Naive thymus-derived CD4-positive, alpha-beta T cell (primary cell): ENCODE data around the gene ZBTB7C. TPM values are rescaled to one million over a fixed set of nuclear protein-coding genes. Genes with fewer than 3 reads are reported as not detected.
A peak's percentile ranks its signal among the peaks of the same experiment; 100 is the strongest.

Source experiments
- ATAC-seq: fragments of 150-1000 bp; cut with Tn5 transposase; 2 replicates; pipeline ENCODE4 v1.10.0; 2021; ENCODE audit warnings: mild to moderate bottlenecking, moderate library complexity
- CTCF ChIA-PET: fragments of 350-600 bp; sonication (Branson Sonifier 250); formaldehyde crosslinking; loops from one replicate; lab custom pipeline; 2021; ENCODE audit warnings: antibody characterized with exemption; lab: Charles Lee
- POLR2A ChIA-PET: fragments of 350-600 bp; sonication (Branson Sonifier 250); formaldehyde crosslinking; loops from one replicate; lab custom pipeline; 2021; ENCODE audit warnings: antibody characterized with exemption, inconsistent platforms; lab: Charles Lee
- DNase-seq, 9 donors: peaks; one replicate each; pipeline versions ENCODE4 v3.0.0 to v3.0.0-alpha.2; 2020 to 2022; ENCODE audit warnings: mixed read lengths in 1 of 9
- H3K27ac ChIP-seq: one replicate; pipeline ENCODE4 v1.7.0; 2013; ENCODE audit warnings: mild to moderate bottlenecking, low read depth, low read length, moderate library complexity
- H3K27me3 ChIP-seq, 2 donors: one replicate each; pipeline ENCODE4 v1.7.0; 2013; ENCODE audit warnings: low read length in 2 of 2, mild to moderate bottlenecking in 2 of 2, moderate library complexity in 2 of 2; ENCODE audit not compliant: control insufficient read depth in 2 of 2, insufficient read depth in 2 of 2
- H3K36me3 ChIP-seq, 3 experiments: 1 replicate in 2 of 3; 2 replicates in 1 of 3; pipeline ENCODE4 v1.7.0; 2013; ENCODE audit warnings: low read length in 3 of 3, mild to moderate bottlenecking in 3 of 3, moderate library complexity in 1 of 3; ENCODE audit not compliant: insufficient read depth in 3 of 3, control insufficient read depth in 2 of 3
- H3K4me1 ChIP-seq, 2 donors: one replicate each; pipeline ENCODE4 v1.7.0; 2013; ENCODE audit warnings: low read length in 2 of 2, mild to moderate bottlenecking in 2 of 2, moderate library complexity in 1 of 2; ENCODE audit not compliant: control insufficient read depth in 2 of 2, insufficient read depth in 2 of 2
- H3K4me3 ChIP-seq: 2 replicates; pipeline ENCODE4 v1.7.0; 2013; ENCODE audit warnings: mild to moderate bottlenecking, low read length
- H3K9me3 ChIP-seq, 3 experiments: 1 replicate in 2 of 3; 2 replicates in 1 of 3; pipeline ENCODE4 v1.7.0; 2013; ENCODE audit warnings: low read length in 3 of 3; ENCODE audit not compliant: control insufficient read depth in 2 of 3
- H3K27ac Mint-ChIP-seq, 9 donors: one replicate each; pipeline ENCODE4 v1.8.0; 2020 to 2022; ENCODE audit warnings: mixed read lengths in 9 of 9, mild to moderate bottlenecking in 8 of 9, moderate library complexity in 5 of 9, inconsistent platforms in 2 of 9
- H3K27me3 Mint-ChIP-seq, 5 donors: one replicate each; pipeline ENCODE4 v1.8.0; 2021 to 2022; ENCODE audit warnings: mixed read lengths in 5 of 5, mild to moderate bottlenecking in 1 of 5
- H3K36me3 Mint-ChIP-seq, 5 donors: one replicate each; pipeline ENCODE4 v1.8.0; 2020 to 2022; ENCODE audit warnings: mixed read lengths in 5 of 5, mild to moderate bottlenecking in 3 of 5, inconsistent platforms in 1 of 5
- H3K4me1 Mint-ChIP-seq, 7 donors: one replicate each; pipeline ENCODE4 v1.8.0; 2020 to 2022; ENCODE audit warnings: mixed read lengths in 7 of 7, mild to moderate bottlenecking in 3 of 7, inconsistent platforms in 1 of 7
- H3K4me3 Mint-ChIP-seq, 10 donors: one replicate each; pipeline ENCODE4 v1.8.0; 2020 to 2022; ENCODE audit warnings: mild to moderate bottlenecking in 10 of 10, mixed read lengths in 10 of 10, moderate library complexity in 6 of 10, inconsistent platforms in 2 of 10
- H3K9me3 Mint-ChIP-seq, 11 donors: one replicate each; pipeline ENCODE4 v1.8.0; 2020 to 2022; ENCODE audit warnings: mixed read lengths in 11 of 11, mild to moderate bottlenecking in 4 of 11, inconsistent platforms in 1 of 11, moderate library complexity in 1 of 11
- intact Hi-C, 2 donors: fragments of 100-400 bp; cut with micrococcal nuclease; formaldehyde crosslinking; loops; one replicate each; pipeline ENCODE4 v1.15.1; 2023
- polyA plus RNA-seq, 2 donors: library from polyadenylated mRNA; unstranded; fragments of 300-500 nt; fragmentation: Illumina TruSeq; gene quantifications; one replicate each; pipeline ENCODE4 v1.2.3, GENCODE V29; 2021
- total RNA-seq, 6 experiments: library from RNA in 5 of 6; stranded (reverse) in 5 of 6; gene quantifications; 1 replicate in 5 of 6; 2 replicates in 1 of 6; pipeline ENCODE4 v1.2.3 and lab custom pipeline; 2021 to 2026

ZBTB7C gene
- total and polyA plus RNA-seq, 7 experiments from 2014 or later: 0.51 TPM; not detected in 6

GRCh38 chr18:48124857-48125626, 284.1 kb downstream of the ZBTB7C start:
- peaks cover 11 to 39% (median 25%) of the 10 kb centered on the region in 5 donors for H3K27me3 Mint-ChIP-seq
- H3K36me3 Mint-ChIP-seq: no peaks in the 10 kb centered on the region
- H3K4me3 Mint-ChIP-seq: peak overlapping the region in 1 of 10 donors; percentile 1
- intact Hi-C loops: no loop called here
- no peaks in the 10 kb centered on the region for H3K9me3 ChIP-seq
- H3K27ac ChIP-seq: no peak overlapping the region
- no peaks in the 10 kb centered on the region for H3K9me3 Mint-ChIP-seq
- CTCF ChIA-PET: no interaction called here
- POLR2A ChIA-PET: no interaction called here
- no peaks in the 10 kb centered on the region for H3K27me3 ChIP-seq
- DNase-seq (peak in 1 of 9 donors; percentile 66), ATAC-seq (no peak)
- no peaks in the 10 kb centered on the region for H3K4me1 ChIP-seq
- no peaks in the 10 kb centered on the region for H3K36me3 ChIP-seq
- peaks cover 0 to 20% (median 0%) of the 10 kb centered on the region in 7 donors for H3K4me1 Mint-ChIP-seq
- H3K27ac Mint-ChIP-seq: no peak overlapping the region
- H3K4me3 ChIP-seq: no peak overlapping the region

- Mint-ChIP-seq H3K9me3 (no peaks in the 10 kb centered on the region), H3K36me3 (no peaks in the 10 kb centered on the region), H3K4me3 (no peak overlapping the region), H3K27me3 (peaks cover 11 to 41% (median 19%) of the 10 kb centered on the region in 5 donors), H3K4me1 (peaks cover 0 to 20% (median 0%) of the 10 kb centered on the region in 7 donors), H3K27ac (no peak overlapping the region)
- Histone ChIP-seq H3K36me3 (no peaks in the 10 kb centered on the region), H3K27me3 (no peaks in the 10 kb centered on the region), H3K27ac (no peak overlapping the region), H3K9me3 (no peaks in the 10 kb centered on the region), H3K4me3 (no peak overlapping the region), H3K4me1 (no peaks in the 10 kb centered on the region)
- CTCF ChIA-PET: no interaction called here
- no peak for DNase-seq
- no peak for ATAC-seq
- POLR2A ChIA-PET: no interaction called here
- intact Hi-C loops: no loop called here
These were observed 285.2 kb downstream of the ZBTB7C start for GRCh38 chr18:48123941-48124340.

GRCh38 chr18:48123324-48123723, 285.9 kb downstream of the ZBTB7C start:
- CTCF ChIA-PET: no interaction called here
- Histone ChIP-seq H3K27me3 (no peaks in the 10 kb centered on the region), H3K4me3 (no peak overlapping the region), H3K4me1 (no peaks in the 10 kb centered on the region), H3K27ac (no peak overlapping the region), H3K9me3 (no peaks in the 10 kb centered on the region), H3K36me3 (no peaks in the 10 kb centered on the region)
- POLR2A ChIA-PET: no interaction called here
- peaks cover 0 to 20% (median 0%) of the 10 kb centered on the region in 7 donors for H3K4me1 Mint-ChIP-seq
- H3K9me3 Mint-ChIP-seq: no peaks in the 10 kb centered on the region
- peaks cover 8 to 35% (median 17%) of the 10 kb centered on the region in 5 donors for H3K27me3 Mint-ChIP-seq
- ATAC-seq (no peak), DNase-seq (no peak)
- no peak overlapping the region for H3K4me3 Mint-ChIP-seq
- no peak overlapping the region for H3K27ac Mint-ChIP-seq
- no peaks in the 10 kb centered on the region for H3K36me3 Mint-ChIP-seq
- intact Hi-C loops: no loop called here

GRCh38 chr18:48122816-48123215, 286.4 kb downstream of the ZBTB7C start:
- Mint-ChIP-seq H3K4me3 (no peak overlapping the region), H3K36me3 (no peaks in the 10 kb centered on the region), H3K9me3 (no peaks in the 10 kb centered on the region), H3K27ac (no peak overlapping the region), H3K4me1 (peaks cover 0 to 20% (median 0%) of the 10 kb centered on the region in 7 donors), H3K27me3 (peaks cover 3 to 30% (median 13%) of the 10 kb centered on the region in 5 donors)
- H3K36me3 ChIP-seq: no peaks in the 10 kb centered on the region
- H3K27ac ChIP-seq: no peak overlapping the region
- no peaks in the 10 kb centered on the region for H3K27me3 ChIP-seq
- no peak overlapping the region for H3K4me3 ChIP-seq
- DNase-seq: no peak
- no peaks in the 10 kb centered on the region for H3K9me3 ChIP-seq
- ChIA-PET CTCF (no interaction called here), POLR2A (no interaction called here)
- ATAC-seq: no peak
- H3K4me1 ChIP-seq: no peaks in the 10 kb centered on the region
- intact Hi-C loops: no loop called here

- no peaks in the 10 kb centered on the region for H3K36me3 Mint-ChIP-seq
- Histone ChIP-seq H3K4me1 (no peaks in the 10 kb centered on the region), H3K27me3 (no peaks in the 10 kb centered on the region), H3K36me3 (no peaks in the 10 kb centered on the region), H3K9me3 (no peaks in the 10 kb centered on the region), H3K27ac (no peak overlapping the region), H3K4me3 (no peak overlapping the region)
- no peaks in the 10 kb centered on the region for H3K9me3 Mint-ChIP-seq
- ATAC-seq: no peak
- H3K27me3 Mint-ChIP-seq: peaks cover 0 to 29% (median 12%) of the 10 kb centered on the region in 5 donors
- POLR2A ChIA-PET: no interaction called here
- no peak for DNase-seq
- intact Hi-C loops: no loop called here
- CTCF ChIA-PET: no interaction called here
- peaks cover 0 to 20% (median 0%) of the 10 kb centered on the region in 7 donors for H3K4me1 Mint-ChIP-seq
- no peak overlapping the region for H3K27ac Mint-ChIP-seq
- H3K4me3 Mint-ChIP-seq: no peak overlapping the region
These were observed 286.8 kb downstream of the ZBTB7C start for GRCh38 chr18:48122376-48122775.

GRCh38 chr18:48121752-48122151, 287.4 kb downstream of the ZBTB7C start:
- ChIA-PET CTCF (no interaction called here), POLR2A (no interaction called here)
- peaks cover 0 to 31% (median 12%) of the 10 kb centered on the region in 5 donors for H3K27me3 Mint-ChIP-seq
- no peak for ATAC-seq
- peaks cover 0 to 20% (median 0%) of the 10 kb centered on the region in 7 donors for H3K4me1 Mint-ChIP-seq
- no peak for DNase-seq
- H3K27ac ChIP-seq: no peak overlapping the region
- intact Hi-C loops: no loop called here
- no peaks in the 10 kb centered on the region for H3K36me3 ChIP-seq
- H3K27ac Mint-ChIP-seq: no peak overlapping the region
- no peaks in the 10 kb centered on the region for H3K36me3 Mint-ChIP-seq
- H3K4me1 ChIP-seq: no peaks in the 10 kb centered on the region
- H3K27me3 ChIP-seq: no peaks in the 10 kb centered on the region
- H3K4me3 ChIP-seq: no peak overlapping the region
- no peaks in the 10 kb centered on the region for H3K9me3 ChIP-seq
- H3K4me3 Mint-ChIP-seq: no peak overlapping the region
- H3K9me3 Mint-ChIP-seq: no peaks in the 10 kb centered on the region

- POLR2A ChIA-PET: no interaction called here
- Mint-ChIP-seq H3K9me3 (peaks cover 0 to 1% (median 0%) of the 10 kb centered on the region in 11 donors), H3K4me3 (no peak overlapping the region), H3K27me3 (peaks cover 0 to 28% (median 8%) of the 10 kb centered on the region in 5 donors), H3K36me3 (no peaks in the 10 kb centered on the region), H3K4me1 (peaks cover 0 to 4% (median 0%) of the 10 kb centered on the region in 7 donors), H3K27ac (no peak overlapping the region)
- Histone ChIP-seq H3K27ac (no peak overlapping the region), H3K4me3 (no peak overlapping the region), H3K4me1 (no peaks in the 10 kb centered on the region), H3K36me3 (no peaks in the 10 kb centered on the region), H3K9me3 (no peaks in the 10 kb centered on the region), H3K27me3 (no peaks in the 10 kb centered on the region)
- CTCF ChIA-PET: no interaction called here
- intact Hi-C loops: no loop called here
- no peak for ATAC-seq
- DNase-seq: no peak
These were observed 290.0 kb downstream of the ZBTB7C start for GRCh38 chr18:48119204-48119603.
